ENCODE data around the gene P2RY6. TPM values are rescaled to one million over a fixed set of nuclear protein-coding genes. Genes with fewer than 3 reads are reported as not detected.

P2RY6 gene
- total and polyA plus RNA-seq, 2 experiments from 2014 or later: 0.76 to 0.99 TPM

DNA sequence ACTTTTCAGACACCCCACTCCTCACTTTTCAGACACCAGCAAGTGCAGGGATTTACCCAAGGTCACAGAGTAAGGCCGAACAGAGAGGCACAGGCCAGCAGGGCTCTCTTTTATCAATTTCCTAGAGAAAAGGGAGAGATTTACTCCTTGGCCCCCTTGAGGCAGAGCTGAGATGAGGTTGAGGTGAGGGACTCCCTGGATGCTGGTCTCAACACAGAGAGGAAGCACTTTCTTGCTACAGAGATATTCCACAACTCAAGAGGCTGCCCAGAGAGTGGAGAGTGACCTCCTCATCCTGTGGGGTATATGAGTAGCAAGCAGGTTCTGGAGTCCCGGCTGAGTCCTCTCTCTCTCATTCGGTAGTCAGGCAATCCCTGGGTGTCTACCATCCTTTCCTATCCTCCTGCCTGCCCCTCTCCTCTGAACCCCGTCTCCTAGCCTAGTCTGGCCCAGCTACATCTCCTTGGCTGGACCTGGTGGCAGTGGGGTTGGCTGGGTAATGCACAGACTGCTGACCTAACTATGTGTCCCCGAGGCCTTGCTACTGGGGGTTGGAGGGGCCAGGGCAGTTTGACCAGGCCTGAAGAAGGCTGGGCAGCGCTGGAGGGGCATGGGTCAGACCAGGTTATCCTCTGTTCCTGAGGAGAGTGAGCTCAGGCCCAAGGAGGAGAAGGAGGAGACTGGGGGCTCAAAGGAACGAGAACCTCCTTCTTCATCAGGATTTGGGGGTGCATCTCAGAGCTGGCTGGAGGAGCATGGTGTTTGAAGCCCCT lies 34.1 kb downstream of the P2RY6 start:
- no peaks in the 10 kb centered on the region for H3K36me3 ChIP-seq (ENCODE audit: low read depth)
- H2AFZ ChIP-seq: no peak overlapping the region
- TF ChIP-seq EZH2phosphoT487 (IDR thresholded peaks at IDR 0.05; ENCODE audit: insufficient read depth, low read depth) (no peak), EZH2 (IDR thresholded peaks at IDR 0.05; ENCODE audit: insufficient read depth, poor library complexity, severe bottlenecking) (no peak)
- peaks cover 16% of the 10 kb centered on the region for H3K4me1 ChIP-seq (ENCODE audit: insufficient read depth)
- H3K27me3 ChIP-seq (replicated peaks; ENCODE audit: insufficient read depth): no peaks in the 10 kb centered on the region
- peaks cover 20% of the 10 kb centered on the region for H3K79me2 ChIP-seq (ENCODE audit: insufficient read depth)
- H3K27ac ChIP-seq: no peak overlapping the region
- H3K4me2 ChIP-seq (ENCODE audit: unreplicated experiment): no peak overlapping the region
- no peaks in the 10 kb centered on the region for H3K9me3 ChIP-seq (ENCODE audit: low read depth)
- no peaks in the 10 kb centered on the region for H3F3A ChIP-seq (ENCODE audit: insufficient read depth)
- WGBS, 2 experiments (ENCODE audit: low coverage in 1 of 2, low lambda C conversion rate in 2 of 2, missing lambda C conversion rate in 2 of 2): 83 to 89% methylated on average over 7 of the region's 7 CpGs
- no peaks in the 10 kb centered on the region for H3K9me2 ChIP-seq (ENCODE audit: insufficient read depth)
- no peaks in the 10 kb centered on the region for H4K20me1 ChIP-seq (ENCODE audit: insufficient read depth)
- H3K9ac ChIP-seq: no peak overlapping the region
- in situ Hi-C loops (cut with MboI): no loop called here
- no peak for DNase-seq
- no peak overlapping the region for H3K4me3 ChIP-seq

DNA sequence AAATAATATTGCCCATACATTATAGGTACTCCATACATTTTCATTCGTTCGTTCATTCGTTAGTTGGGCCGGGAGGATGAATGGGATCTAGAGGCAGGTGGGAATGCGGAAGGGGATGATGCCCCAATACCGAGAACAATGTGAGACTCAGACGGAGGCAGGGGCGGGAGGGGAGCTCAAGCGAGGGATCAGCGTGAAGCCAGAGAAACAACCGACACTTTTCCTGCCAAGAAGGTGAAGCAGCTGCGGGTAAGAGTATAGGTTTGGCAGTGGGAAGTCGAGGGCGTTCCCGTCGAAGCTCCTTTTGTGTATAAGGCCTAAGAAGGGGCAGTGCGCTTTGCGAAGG lies 34.8 kb downstream of the P2RY6 start:
- H3K9me2 ChIP-seq (ENCODE audit: insufficient read depth): no peaks in the 10 kb centered on the region
- H2AFZ ChIP-seq: peak overlapping the region; percentile 55; the same call in 1 of the 2 replicates
- no peak for TF ChIP-seq EZH2phosphoT487 (IDR thresholded peaks at IDR 0.05; ENCODE audit: insufficient read depth, low read depth)
- TF ChIP-seq EZH2 (IDR thresholded peaks at IDR 0.05; ENCODE audit: insufficient read depth, poor library complexity, severe bottlenecking): no peak
- 22 to 24% methylated on average over 18 of the region's 18 CpGs for WGBS, 2 experiments (ENCODE audit: low coverage in 1 of 2, low lambda C conversion rate in 2 of 2, missing lambda C conversion rate in 2 of 2)
- in situ Hi-C loops (cut with MboI): no loop called here
- no peak for DNase-seq
- H3K9me3 ChIP-seq (ENCODE audit: low read depth): no peaks in the 10 kb centered on the region
- H3K9ac ChIP-seq: peak overlapping the region; percentile 68
- H3K79me2 ChIP-seq (ENCODE audit: insufficient read depth): peaks cover 27% of the 10 kb centered on the region
- H3K4me3 ChIP-seq: peak overlapping the region; percentile 76
- H3K4me2 ChIP-seq (ENCODE audit: unreplicated experiment): peak overlapping the region; percentile 83
- H4K20me1 ChIP-seq (ENCODE audit: insufficient read depth): no peaks in the 10 kb centered on the region
- H3F3A ChIP-seq (ENCODE audit: insufficient read depth): no peaks in the 10 kb centered on the region
- peaks cover 23% of the 10 kb centered on the region for H3K4me1 ChIP-seq (ENCODE audit: insufficient read depth)
- no peaks in the 10 kb centered on the region for H3K27me3 ChIP-seq (replicated peaks; ENCODE audit: insufficient read depth)
- H3K36me3 ChIP-seq (ENCODE audit: low read depth): no peaks in the 10 kb centered on the region
- peak overlapping the region; percentile 55 for H3K27ac ChIP-seq

DNA sequence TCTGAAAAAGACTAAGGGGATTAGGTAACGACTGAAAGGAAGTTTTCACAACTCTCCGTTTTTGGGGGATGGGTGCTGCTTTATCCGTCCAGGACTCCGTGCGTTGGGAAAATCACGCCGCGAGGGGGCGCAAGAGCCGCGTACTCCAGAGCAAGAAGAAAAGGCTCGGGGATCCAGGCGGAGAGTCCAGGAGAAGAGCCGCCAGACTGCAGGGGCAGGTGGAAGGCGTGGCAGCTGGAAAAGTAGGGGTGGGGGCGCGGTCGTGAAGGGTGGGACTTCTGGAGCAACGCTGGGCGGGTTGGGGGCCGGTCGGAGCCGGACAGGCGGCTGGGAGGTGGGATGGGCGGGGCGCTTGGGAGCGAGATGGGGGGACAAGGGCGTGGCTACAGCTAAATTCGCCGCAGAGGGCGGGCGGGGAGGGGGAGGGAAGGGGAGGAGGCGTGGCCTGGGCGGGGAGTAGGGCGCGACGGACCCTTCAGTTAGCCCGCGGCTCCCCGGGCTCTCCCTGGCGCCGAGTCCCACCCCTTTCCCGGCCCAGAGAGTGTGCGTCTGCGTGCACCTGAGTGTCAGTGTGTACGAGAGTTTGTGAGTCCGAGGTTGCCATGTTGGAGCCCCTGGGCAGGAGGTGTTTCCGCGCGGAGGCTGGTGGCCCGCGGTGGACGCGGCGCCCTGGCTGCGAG lies 35.3 kb downstream of the P2RY6 start:
- in situ Hi-C loops (cut with MboI): no loop called here
- H3K79me2 ChIP-seq (ENCODE audit: insufficient read depth): peaks cover 32% of the 10 kb centered on the region
- TF ChIP-seq EZH2phosphoT487 (IDR thresholded peaks at IDR 0.05; ENCODE audit: insufficient read depth, low read depth) (no peak), EZH2 (IDR thresholded peaks at IDR 0.05; ENCODE audit: insufficient read depth, poor library complexity, severe bottlenecking) (no peak)
- H3K27me3 ChIP-seq (replicated peaks; ENCODE audit: insufficient read depth): no peaks in the 10 kb centered on the region
- no peaks in the 10 kb centered on the region for H3K9me3 ChIP-seq (ENCODE audit: low read depth)
- no peaks in the 10 kb centered on the region for H3F3A ChIP-seq (ENCODE audit: insufficient read depth)
- H3K9ac ChIP-seq: peak overlapping the region; percentile 96
- no peaks in the 10 kb centered on the region for H3K36me3 ChIP-seq (ENCODE audit: low read depth)
- DNase-seq: peak; percentile 95
- H3K4me2 ChIP-seq (ENCODE audit: unreplicated experiment): peak overlapping the region; percentile 83
- H3K9me2 ChIP-seq (ENCODE audit: insufficient read depth): no peaks in the 10 kb centered on the region
- H4K20me1 ChIP-seq (ENCODE audit: insufficient read depth): no peaks in the 10 kb centered on the region
- peak overlapping the region; percentile 76 for H3K4me3 ChIP-seq
- H3K4me1 ChIP-seq (ENCODE audit: insufficient read depth): peaks cover 28% of the 10 kb centered on the region
- 1% methylated on average over 30 to 56 of the region's 56 CpGs for WGBS, 2 experiments (ENCODE audit: low coverage in 1 of 2, low lambda C conversion rate in 2 of 2, missing lambda C conversion rate in 2 of 2)
- H2AFZ ChIP-seq: peak overlapping the region; percentile 59
- H3K27ac ChIP-seq: peak overlapping the region; percentile 97

DNA sequence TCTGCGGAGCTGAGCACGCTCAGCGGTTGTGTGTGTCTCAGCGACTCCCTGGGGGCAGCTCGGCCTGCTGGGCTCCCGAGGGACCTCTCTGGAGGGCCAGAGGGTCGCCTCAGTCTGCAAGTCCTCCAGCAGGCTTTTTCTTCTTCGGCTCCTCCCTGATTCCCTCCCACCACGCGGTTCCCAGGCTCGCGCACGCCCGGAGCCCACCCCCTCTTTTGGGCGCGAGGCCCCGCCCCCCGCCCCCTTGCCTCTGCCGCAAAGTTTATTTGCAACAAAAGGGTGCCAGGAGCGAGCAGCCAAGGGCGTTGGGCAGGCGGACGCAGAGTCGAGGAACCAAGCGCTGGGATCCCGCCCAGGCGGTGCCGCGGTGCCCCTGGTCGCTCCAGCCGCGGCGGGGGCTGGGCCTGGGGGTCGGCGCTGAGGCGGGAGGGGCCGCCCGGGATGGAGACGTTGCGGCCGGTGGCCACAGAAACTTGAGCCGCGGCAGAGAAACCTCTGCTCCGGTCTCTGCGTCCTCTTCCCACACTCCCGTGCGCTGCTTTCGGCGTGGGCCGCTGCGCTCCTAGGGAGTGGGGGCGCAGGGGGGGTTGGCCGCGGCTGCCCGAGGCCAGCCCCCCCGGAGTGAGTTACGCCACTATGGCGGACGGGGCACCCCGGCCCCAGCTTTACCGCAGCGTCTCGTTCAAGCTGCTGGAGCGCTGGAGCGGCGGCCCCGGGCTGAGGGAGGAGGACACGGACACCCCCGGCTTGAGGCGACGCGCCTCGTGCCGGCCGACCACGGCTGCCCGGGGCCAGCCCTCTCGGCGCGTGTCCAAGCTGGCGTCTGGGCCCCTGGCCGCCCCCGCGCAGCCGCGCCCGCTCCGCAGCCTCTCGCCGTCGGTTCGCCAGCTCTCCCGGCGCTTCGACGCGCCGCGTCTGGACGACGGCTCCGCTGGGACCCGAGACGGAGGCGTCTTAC lies 36.1 kb downstream of the P2RY6 start, which contains the start of gene ARHGEF17:
Gene ARHGEF17 (plus strand): TSS at position 274 of the 958 bp plus-strand sequence. CDS start 363 bp downstream, at position 637.
- H3K9me3 ChIP-seq (ENCODE audit: low read depth): no peaks in the 10 kb centered on the region
- H3K9me2 ChIP-seq (ENCODE audit: insufficient read depth): no peaks in the 10 kb centered on the region
- H4K20me1 ChIP-seq (ENCODE audit: insufficient read depth): no peaks in the 10 kb centered on the region
- H2AFZ ChIP-seq: peak within 1 kb of the TSS; percentile 59
- peaks cover 40% of the 10 kb centered on the region for H3K79me2 ChIP-seq (ENCODE audit: insufficient read depth)
- in situ Hi-C loops (cut with MboI): no loop called here
- H3K4me3 ChIP-seq: peak within 1 kb of the TSS; percentile 76
- H3K4me1 ChIP-seq (ENCODE audit: insufficient read depth): peaks cover 36% of the 10 kb centered on the region
- TF ChIP-seq EZH2phosphoT487 (IDR thresholded peaks at IDR 0.05; ENCODE audit: insufficient read depth, low read depth): no peak
- TF ChIP-seq EZH2 (IDR thresholded peaks at IDR 0.05; ENCODE audit: insufficient read depth, poor library complexity, severe bottlenecking): no peak
- H3K27me3 ChIP-seq (replicated peaks; ENCODE audit: insufficient read depth): no peaks in the 10 kb centered on the region
- 1% methylated on average over 67 to 71 of the region's 105 CpGs for WGBS, 2 experiments (ENCODE audit: low coverage in 1 of 2, low lambda C conversion rate in 2 of 2, missing lambda C conversion rate in 2 of 2)
- no peaks in the 10 kb centered on the region for H3K36me3 ChIP-seq (ENCODE audit: low read depth)
- DNase-seq: peak; percentile 91
- peak within 1 kb of the TSS; percentile 97 for H3K27ac ChIP-seq
- H3K4me2 ChIP-seq (ENCODE audit: unreplicated experiment): peak within 1 kb of the TSS; percentile 83
- H3F3A ChIP-seq (ENCODE audit: insufficient read depth): peaks cover 4% of the 10 kb centered on the region; the same call in 1 of the 2 replicates
- H3K9ac ChIP-seq: peak within 1 kb of the TSS; percentile 96

Measured in GM23248 (cell line).